Activated CD4-positive, alpha-beta memory T cell treated with anti-CD3 and anti-CD28 coated beads for 36 hours (primary cell): ENCODE measurements around the gene XRN2. TPM values are rescaled to one million over a fixed set of nuclear protein-coding genes. Genes with fewer than 3 reads are reported as not detected.

Experiments
- CTCF ChIA-PET: fragments of 350-600 bp; sonication (Branson Sonifier 250); formaldehyde crosslinking; loops from one replicate; lab custom pipeline; 2021; ENCODE audit warnings: antibody characterized with exemption, inconsistent platforms; lab: Charles Lee
- POLR2A ChIA-PET: fragments of 350-600 bp; sonication (Branson Sonifier 250); formaldehyde crosslinking; loops from one replicate; lab custom pipeline; 2021; ENCODE audit warnings: antibody characterized with exemption; lab: Charles Lee
- DNase-seq: peaks from one replicate; pipeline ENCODE4 v3.0.0-alpha.2; 2020
- H3K27ac Mint-ChIP-seq: one replicate; pipeline ENCODE4 v1.8.0; 2021; ENCODE audit warnings: mixed read lengths
- H3K27me3 Mint-ChIP-seq: one replicate; pipeline ENCODE4 v1.8.0; 2021; ENCODE audit warnings: mixed read lengths
- H3K36me3 Mint-ChIP-seq: one replicate; pipeline ENCODE4 v1.8.0; 2021; ENCODE audit warnings: mixed read lengths
- H3K4me1 Mint-ChIP-seq: one replicate; pipeline ENCODE4 v1.8.0; 2021; ENCODE audit warnings: low read depth, mixed read lengths
- H3K4me3 Mint-ChIP-seq: one replicate; pipeline ENCODE4 v1.8.0; 2021; ENCODE audit warnings: mild to moderate bottlenecking, mixed read lengths
- H3K9me3 Mint-ChIP-seq: one replicate; pipeline ENCODE4 v1.8.0; 2021; ENCODE audit warnings: mixed read lengths
- intact Hi-C: fragments of 100-400 bp; cut with micrococcal nuclease; formaldehyde crosslinking; loops from one replicate; pipeline ENCODE4 v1.15.1; 2023
- total RNA-seq, 2 experiments: library from RNA; stranded (reverse); gene quantifications; one replicate each; pipeline ENCODE4 v1.2.3, GENCODE V29; 2021

The XRN2 gene
- total RNA-seq, 2 experiments from 2014 or later = 91.0 to 94.4 TPM

DNA sequence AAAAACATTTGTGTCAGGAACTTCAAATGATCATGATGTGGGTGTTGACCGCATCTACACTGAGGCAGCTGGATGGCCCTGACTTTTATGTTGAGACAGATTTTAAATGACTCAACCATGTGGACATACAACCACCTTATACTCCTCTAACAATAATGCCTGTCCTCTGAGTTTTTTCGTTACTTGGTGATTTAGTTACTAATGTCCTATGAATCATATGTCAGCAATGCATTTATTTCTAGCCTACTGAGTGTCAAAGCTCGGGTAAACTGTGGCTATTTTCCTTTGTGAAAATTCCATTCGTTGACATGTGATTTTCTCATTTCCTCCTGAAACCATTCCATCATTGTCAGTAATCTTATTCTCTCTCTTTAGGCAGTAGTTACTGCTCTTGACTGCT, 133.1 kb downstream of the XRN2 start:
- CTCF ChIA-PET = no interaction called here
- no peaks in the 10 kb centered on the region for H3K9me3 Mint-ChIP-seq
- no peak for DNase-seq

DNA sequence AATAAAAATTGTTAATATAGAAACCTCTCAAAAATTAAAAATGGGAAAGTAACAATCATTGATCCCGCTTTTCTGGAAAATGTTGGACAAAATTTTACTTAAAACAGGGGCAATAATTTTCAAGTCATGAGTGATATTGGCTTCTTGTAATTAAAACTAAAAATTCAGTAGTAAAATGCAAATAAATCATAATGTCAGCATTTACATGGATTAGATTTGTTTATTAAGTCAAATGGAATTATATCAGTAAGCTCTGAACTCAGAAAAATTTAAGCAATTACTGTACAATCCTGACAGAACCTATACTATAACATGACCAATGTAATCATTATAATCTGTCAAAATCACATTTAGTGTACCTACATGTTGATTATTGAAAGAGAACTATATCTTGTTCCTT, 134.1 kb downstream of the XRN2 start:
- intact Hi-C loops = no loop called here
- Mint-ChIP-seq H3K9me3 (no peaks in the 10 kb centered on the region), H3K36me3 (no peaks in the 10 kb centered on the region), H3K27me3 (peaks cover 12% of the 10 kb centered on the region), H3K4me1 (no peaks in the 10 kb centered on the region), H3K4me3 (no peak overlapping the region), H3K27ac (no peak overlapping the region)
- DNase-seq = no peak
- ChIA-PET POLR2A (no interaction called here), CTCF (no interaction called here)

More for the DNA sequence above, 133.1 kb downstream of the XRN2 start:
- intact Hi-C loops = no loop called here
- H3K27ac Mint-ChIP-seq = no peak overlapping the region
- H3K4me1 Mint-ChIP-seq = no peaks in the 10 kb centered on the region
- no peak overlapping the region for H3K4me3 Mint-ChIP-seq
- H3K27me3 Mint-ChIP-seq = peaks cover 12% of the 10 kb centered on the region
- H3K36me3 Mint-ChIP-seq = no peaks in the 10 kb centered on the region
- POLR2A ChIA-PET = no interaction called here

DNA sequence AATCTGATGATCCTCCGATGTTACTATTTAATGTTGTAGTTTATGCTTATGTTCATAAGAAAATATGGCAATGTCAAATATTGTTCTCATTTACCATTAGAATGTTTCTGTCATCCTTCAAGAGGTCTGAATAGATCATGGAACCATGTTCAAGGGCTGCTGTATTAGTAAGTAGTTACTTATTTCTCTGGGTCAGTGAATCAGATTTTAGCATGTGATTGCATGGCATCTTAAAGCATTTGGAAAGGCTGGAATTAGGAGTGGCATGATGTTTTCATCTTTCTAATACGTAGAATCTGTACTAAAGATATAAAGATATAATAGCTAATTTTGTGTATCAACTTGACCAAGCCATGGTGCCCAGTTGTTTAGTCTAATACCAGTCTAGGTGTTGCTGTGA, 134.7 kb downstream of the XRN2 start:
- no peaks in the 10 kb centered on the region for H3K4me1 Mint-ChIP-seq
- H3K27ac Mint-ChIP-seq = no peak overlapping the region
- POLR2A ChIA-PET = no interaction called here
- H3K9me3 Mint-ChIP-seq = no peaks in the 10 kb centered on the region
- intact Hi-C loops = no loop called here
- no peaks in the 10 kb centered on the region for H3K36me3 Mint-ChIP-seq
- DNase-seq = no peak
- peaks cover 10% of the 10 kb centered on the region for H3K27me3 Mint-ChIP-seq
- H3K4me3 Mint-ChIP-seq = no peak overlapping the region
- CTCF ChIA-PET = no interaction called here

Other genes with a start within 250 kb of the XRN2 start
- gene LINC00237, start 197.0 kb upstream of the XRN2 start, total RNA-seq = not detected
- gene KIZ, start 177.2 kb upstream of the XRN2 start, total RNA-seq = 10 to 100 TPM; 13.3 to 13.5 TPM
- not detected for gene NKX2-4, start 94.2 kb downstream of the XRN2 start, total RNA-seq
- gene NKX2-2, start 210.7 kb downstream of the XRN2 start, total RNA-seq = not detected